ENCODE results near the gene OR2J2. TPM values are rescaled to one million over a fixed set of nuclear protein-coding genes. Genes with fewer than 3 reads are reported as not detected.
"Not testable (repeated sequence)": the region's sequence is repeated elsewhere in the genome, so short reads cannot be mapped to it uniquely, and the experiment has no call there.

OR2J2 gene
- polyA plus RNA-seq, 4 donors: not detected

DNA sequence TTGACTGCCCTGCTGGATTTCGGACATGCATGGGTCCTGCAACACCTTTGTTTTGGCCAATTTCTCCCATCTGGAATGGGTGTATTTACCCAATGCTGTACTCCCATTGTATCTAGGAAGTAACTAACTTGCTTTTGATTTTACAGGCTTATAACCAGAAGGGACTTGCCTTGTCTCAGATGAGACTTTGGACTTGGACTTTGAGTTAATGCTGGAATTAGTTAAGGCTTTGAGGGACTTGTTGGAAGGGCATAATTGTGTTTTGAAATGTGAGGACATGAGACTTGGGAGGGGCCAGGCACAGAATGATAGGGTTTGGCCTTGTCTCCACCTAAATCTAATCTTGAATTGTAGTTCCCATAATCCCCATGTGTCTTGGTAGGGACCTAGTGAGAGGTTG lies 47.3 kb downstream of the OR2J2 start:
- not testable (repeated sequence) for DNase-seq (ENCODE audit: low read depth in 4 of 4, low spot score in 2 of 4)

Other genes with a start within 250 kb of the OR2J2 start
- 10 to 100 TPM; 66.5 to 98.6 (median 82.4) TPM for gene TRIM27, start 246.9 kb upstream of the OR2J2 start, polyA plus RNA-seq (ENCODE audit: insufficient read length in 4 of 4)
- 1 to 10 TPM; 4.7 to 7.6 (median 6.5) TPM for gene ZNF311, start 165.6 kb upstream of the OR2J2 start, polyA plus RNA-seq (ENCODE audit: insufficient read length in 4 of 4)
- not detected for gene OR2W1, start 125.7 kb upstream of the OR2J2 start, polyA plus RNA-seq (ENCODE audit: insufficient read length in 4 of 4)
- gene OR2B3, start 83.6 kb upstream of the OR2J2 start, polyA plus RNA-seq (ENCODE audit: insufficient read length in 4 of 4): not detected
- gene OR2J1, start 71.4 kb upstream of the OR2J2 start, polyA plus RNA-seq (ENCODE audit: insufficient read length in 4 of 4): not detected
- not detected for gene OR2J3, start 62.8 kb upstream of the OR2J2 start, polyA plus RNA-seq (ENCODE audit: insufficient read length in 4 of 4)
- gene OR14J1, start 130.8 kb downstream of the OR2J2 start, polyA plus RNA-seq (ENCODE audit: insufficient read length in 4 of 4): under 1 TPM; 0.03 to 0.11 (median 0.07) TPM
- not detected for gene OR5V1, start 198.0 kb downstream of the OR2J2 start, polyA plus RNA-seq (ENCODE audit: insufficient read length in 4 of 4)
- gene OR12D3, start 204.4 kb downstream of the OR2J2 start, polyA plus RNA-seq (ENCODE audit: insufficient read length in 4 of 4): not detected
- gene OR12D2, start 224.7 kb downstream of the OR2J2 start, polyA plus RNA-seq (ENCODE audit: insufficient read length in 4 of 4): not detected
- gene OR12D1, start 244.0 kb downstream of the OR2J2 start, polyA plus RNA-seq (ENCODE audit: insufficient read length in 4 of 4): not detected